Tibial artery (tissue), 4 donors: Measurements from ENCODE around the gene NRCAM.

Experiments used
- DNase-seq, 2 donors: peaks; one replicate each; pipeline ENCODE4 v3.0.0-alpha.2; 2019
- H3K27ac ChIP-seq, 2 donors: fragments of 200-600 bp; sonication (generic) in 1 of 2; 1 replicate in 1 of 2; 2 replicates in 1 of 2; pipeline ENCODE4 v1.5.1; 2018 to 2019; ENCODE audit warnings: mild to moderate bottlenecking in 1 of 2
- H3K27me3 ChIP-seq, 2 donors: fragments of 200-600 bp; sonication (generic) in 1 of 2; one replicate each; pipeline versions ENCODE4 v1.5.1 to v1.6.0; 2016 to 2019
- H3K36me3 ChIP-seq, 3 donors: fragments of 200-600 bp; sonication (generic) in 2 of 3; one replicate each; pipeline ENCODE4 v1.5.1; 2016 to 2019; ENCODE audit warnings: mild to moderate bottlenecking in 2 of 3
- H3K4me1 ChIP-seq, 4 donors: fragments of 200-600 bp; sonication (generic) in 2 of 4; 1 replicate in 3 of 4; 2 replicates in 1 of 4; pipeline ENCODE4 v1.5.1; 2016 to 2019
- H3K4me3 ChIP-seq, 2 donors: fragments of 200-600 bp; sonication (generic) in 1 of 2; 1 replicate in 1 of 2; 2 replicates in 1 of 2; pipeline ENCODE4 v1.5.1; 2018 to 2019; ENCODE audit warnings: mild to moderate bottlenecking in 2 of 2
- H3K9me3 ChIP-seq, 3 donors: fragments of 200-600 bp; sonication (generic) in 1 of 3; one replicate each; pipeline ENCODE4 v1.5.1; 2016 to 2019
- CTCF ChIP-seq, 2 experiments: fragments of 200-600 bp in 1 of 2; fragments of 450-650 bp in 1 of 2; IDR thresholded peaks; one replicate each; pipeline ENCODE4 v1.5.1; 2017 to 2019; ENCODE audit warnings: antibody characterized with exemption in 2 of 2, mild to moderate bottlenecking in 1 of 2, moderate library complexity in 1 of 2
- intact Hi-C: fragments of 100-400 bp; cut with DNase I; formaldehyde crosslinking; loops from one replicate; pipeline ENCODE4 v1.15.0; 2023; ENCODE audit warnings: low total_unique reads

The NRCAM gene

GRCh38 chr7:108130261-108130660, 326.0 kb downstream of the NRCAM start, which contains the start of gene LAMB4:
TSS of gene LAMB4 (minus strand) at chr7:108130361. CDS start at chr7:108123164, 7,197 bp downstream.
- intact Hi-C loops = no loop called here
- no peaks in the 10 kb centered on the region for H3K9me3 ChIP-seq
- TF ChIP-seq CTCF (IDR thresholded peaks at IDR 0.05) = no peak
- no peaks in the 10 kb centered on the region for H3K4me1 ChIP-seq
- DNase-seq = no peak
- no peaks in the 10 kb centered on the region for H3K36me3 ChIP-seq
- no peak within 1 kb of the TSS for H3K27ac ChIP-seq
- no peak within 1 kb of the TSS for H3K4me3 ChIP-seq
- H3K27me3 ChIP-seq = no peaks in the 10 kb centered on the region

DNA sequence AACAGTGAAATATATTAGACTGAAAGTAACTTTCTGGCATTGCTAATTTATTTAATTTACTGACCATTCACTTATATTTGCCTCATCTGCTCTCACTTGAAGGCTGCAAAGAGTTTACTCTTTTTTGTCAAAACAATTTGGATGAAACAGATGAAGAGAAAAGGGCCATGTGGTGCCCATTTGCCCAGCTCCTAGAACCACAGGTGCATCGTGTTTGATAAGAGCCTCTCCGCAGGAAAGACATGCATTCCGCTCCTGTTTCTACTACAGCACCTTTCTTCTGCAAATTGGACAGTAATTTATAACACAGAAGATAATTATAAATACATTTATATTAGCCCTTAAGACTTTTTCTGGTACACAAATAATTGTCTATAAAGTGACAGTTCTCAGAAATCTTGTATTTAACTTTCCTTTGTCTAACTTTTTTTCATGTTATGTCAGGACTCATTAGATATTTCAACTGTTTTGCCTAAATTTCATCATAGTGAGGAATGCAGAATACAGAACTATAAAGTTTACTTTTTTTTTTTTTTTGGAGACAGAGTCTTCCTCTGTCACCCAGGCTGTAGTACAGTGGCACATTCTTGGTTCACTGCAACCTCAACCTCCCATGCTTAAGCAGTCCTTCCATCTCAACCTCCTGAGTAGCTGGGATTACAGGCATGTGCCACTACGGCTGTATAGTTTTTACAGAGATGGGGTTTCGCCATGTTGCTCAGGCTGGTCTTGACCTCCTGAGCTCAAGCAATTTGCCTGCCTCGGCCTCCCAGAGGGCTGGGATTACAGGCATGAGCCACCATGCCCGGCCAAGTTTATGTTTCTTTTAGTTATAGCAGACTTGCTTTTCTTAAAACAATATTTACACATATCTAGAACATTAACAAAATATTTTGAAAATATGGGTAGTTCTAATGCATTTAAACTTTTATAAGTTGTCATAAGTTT, 326.9 kb downstream of the NRCAM start:
- no peak overlapping the region for H3K27ac ChIP-seq
- no peaks in the 10 kb centered on the region for H3K9me3 ChIP-seq
- H3K4me3 ChIP-seq = no peak overlapping the region
- TF ChIP-seq CTCF (IDR thresholded peaks at IDR 0.05) = no peak
- no peaks in the 10 kb centered on the region for H3K36me3 ChIP-seq
- no peaks in the 10 kb centered on the region for H3K27me3 ChIP-seq
- intact Hi-C loops = no loop called here
- no peak for DNase-seq
- no peaks in the 10 kb centered on the region for H3K4me1 ChIP-seq

GRCh38 chr7:108128514-108128913, 327.7 kb downstream of the NRCAM start:
- Histone ChIP-seq H3K4me1 (no peaks in the 10 kb centered on the region), H3K36me3 (no peaks in the 10 kb centered on the region), H3K9me3 (no peaks in the 10 kb centered on the region), H3K27me3 (no peaks in the 10 kb centered on the region), H3K4me3 (no peak overlapping the region), H3K27ac (no peak overlapping the region)
- no peak for DNase-seq
- TF ChIP-seq CTCF (IDR thresholded peaks at IDR 0.05) = no peak
- intact Hi-C loops = no loop called here

- H3K36me3 ChIP-seq = no peaks in the 10 kb centered on the region
- no peak for TF ChIP-seq CTCF (IDR thresholded peaks at IDR 0.05)
- no peaks in the 10 kb centered on the region for H3K4me1 ChIP-seq
- intact Hi-C loops = no loop called here
- no peak overlapping the region for H3K27ac ChIP-seq
- no peak overlapping the region for H3K4me3 ChIP-seq
- H3K9me3 ChIP-seq = no peaks in the 10 kb centered on the region
- no peaks in the 10 kb centered on the region for H3K27me3 ChIP-seq
- DNase-seq = no peak
Measured at GRCh38 chr7:108127461-108127860, 328.8 kb downstream of the NRCAM start.

DNA sequence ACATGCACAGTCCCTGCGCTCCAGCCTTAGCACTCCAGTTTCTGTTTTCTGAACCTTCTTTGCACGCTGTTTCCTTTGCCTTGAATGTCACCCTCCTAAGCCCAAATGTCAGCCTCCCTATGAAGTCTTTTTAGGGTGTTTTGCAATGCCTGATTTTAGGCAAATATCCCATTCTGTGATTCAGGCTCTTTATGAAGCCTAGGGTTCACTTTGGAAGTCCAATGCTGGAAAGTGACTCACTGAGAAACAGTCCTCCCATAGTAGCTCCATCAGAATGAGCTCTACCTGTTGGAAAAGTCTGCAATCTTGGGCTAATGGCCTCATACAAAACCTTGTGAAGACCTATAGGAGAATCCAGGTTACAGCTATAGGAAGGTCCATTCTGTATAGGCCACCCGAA, 331.4 kb downstream of the NRCAM start:
- Histone ChIP-seq H3K4me1 (no peaks in the 10 kb centered on the region), H3K9me3 (no peaks in the 10 kb centered on the region), H3K27ac (no peak overlapping the region), H3K36me3 (no peaks in the 10 kb centered on the region), H3K4me3 (no peak overlapping the region), H3K27me3 (no peaks in the 10 kb centered on the region)
- no peak for TF ChIP-seq CTCF (IDR thresholded peaks at IDR 0.05)
- intact Hi-C loops = no loop called here
- DNase-seq = no peak
